GM18868 (cell line): ENCODE measurements around the gene BIRC5.
"Not testable (repeated sequence)": the region's sequence is repeated elsewhere in the genome, so short reads cannot be mapped to it uniquely, and the experiment has no call there.

ENCODE experiments used
- ATAC-seq: cut with Tn5 transposase; IDR thresholded peaks from one replicate; pipeline ENCODE4 v1.9.1; 2021; ENCODE audit warnings: mild to moderate bottlenecking, moderate library complexity; ENCODE audit not compliant: unreplicated experiment

BIRC5 gene

GRCh38 chr17:78224231-78225087 is 10.4 kb downstream of the BIRC5 start:
- no peak for ATAC-seq

DNA sequence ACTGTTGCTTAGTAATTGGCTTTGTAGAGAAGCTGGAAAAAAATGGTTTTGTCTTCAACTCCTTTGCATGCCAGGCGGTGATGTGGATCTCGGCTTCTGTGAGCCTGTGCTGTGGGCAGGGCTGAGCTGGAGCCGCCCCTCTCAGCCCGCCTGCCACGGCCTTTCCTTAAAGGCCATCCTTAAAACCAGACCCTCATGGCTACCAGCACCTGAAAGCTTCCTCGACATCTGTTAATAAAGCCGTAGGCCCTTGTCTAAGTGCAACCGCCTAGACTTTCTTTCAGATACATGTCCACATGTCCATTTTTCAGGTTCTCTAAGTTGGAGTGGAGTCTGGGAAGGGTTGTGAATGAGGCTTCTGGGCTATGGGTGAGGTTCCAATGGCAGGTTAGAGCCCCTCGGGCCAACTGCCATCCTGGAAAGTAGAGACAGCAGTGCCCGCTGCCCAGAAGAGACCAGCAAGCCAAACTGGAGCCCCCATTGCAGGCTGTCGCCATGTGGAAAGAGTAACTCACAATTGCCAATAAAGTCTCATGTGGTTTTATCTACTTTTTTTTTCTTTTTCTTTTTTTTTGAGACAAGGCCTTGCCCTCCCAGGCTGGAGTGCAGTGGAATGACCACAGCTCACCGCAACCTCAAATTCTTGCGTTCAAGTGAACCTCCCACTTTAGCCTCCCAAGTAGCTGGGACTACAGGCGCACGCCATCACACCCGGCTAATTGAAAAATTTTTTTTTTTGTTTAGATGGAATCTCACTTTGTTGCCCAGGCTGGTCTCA is 11.2 kb downstream of the BIRC5 start:
- no peak for ATAC-seq

DNA sequence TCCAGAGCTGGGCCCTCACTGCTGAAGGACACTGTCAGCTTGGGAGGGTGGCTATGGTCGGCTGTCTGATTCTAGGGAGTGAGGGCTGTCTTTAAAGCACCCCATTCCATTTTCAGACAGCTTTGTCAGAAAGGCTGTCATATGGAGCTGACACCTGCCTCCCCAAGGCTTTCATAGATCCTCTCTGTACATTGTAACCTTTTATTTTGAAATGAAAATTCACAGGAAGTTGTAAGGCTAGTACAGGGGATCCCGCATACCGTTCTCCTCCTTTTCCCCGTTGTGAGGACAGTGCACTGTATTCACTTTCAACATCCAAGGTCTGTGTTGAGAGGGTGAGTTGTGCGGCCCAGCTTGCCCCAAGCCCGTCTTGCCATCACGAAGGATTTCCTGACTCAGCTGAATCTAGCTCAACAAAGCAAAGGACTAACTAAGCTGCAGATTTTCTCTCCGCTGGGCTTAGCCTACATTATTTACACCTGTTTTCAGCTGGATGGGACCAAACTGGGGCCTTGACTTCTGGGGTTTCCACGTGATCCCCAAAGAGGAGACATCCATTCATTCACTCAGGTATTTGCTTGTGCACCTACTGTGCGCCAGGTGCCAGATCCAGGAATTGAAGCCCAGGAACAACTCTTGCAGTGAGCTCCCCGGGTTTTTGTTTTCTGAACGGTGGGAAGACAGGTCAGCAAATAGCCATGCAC is 12.2 kb downstream of the BIRC5 start:
- ATAC-seq = no peak

GRCh38 chr17:78226759-78227454 is 12.9 kb downstream of the BIRC5 start:
- no peak for ATAC-seq

DNA sequence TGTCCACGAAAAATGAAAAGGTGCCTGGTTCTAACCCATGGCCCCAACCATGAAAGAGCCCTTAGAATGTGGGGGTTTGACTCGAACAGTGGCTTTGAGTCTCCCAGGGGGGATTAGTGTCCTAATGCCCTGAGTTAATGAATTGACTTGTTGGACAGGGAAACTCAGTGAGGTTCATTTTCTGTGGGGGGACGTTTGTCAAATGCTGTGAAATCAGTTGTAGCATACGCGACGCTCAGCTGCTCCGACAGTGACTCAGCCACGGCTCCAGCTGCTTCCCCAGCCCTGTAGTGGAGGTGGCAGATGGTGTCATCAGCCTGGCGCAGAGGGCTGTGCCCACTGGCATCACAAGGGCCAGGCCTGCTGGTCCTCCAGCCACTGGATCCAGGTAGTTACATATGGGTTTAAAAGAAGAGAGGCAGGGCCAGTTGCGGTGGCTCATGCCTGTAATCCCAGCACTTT is 13.4 kb downstream of the BIRC5 start:
- ATAC-seq = no peak

DNA sequence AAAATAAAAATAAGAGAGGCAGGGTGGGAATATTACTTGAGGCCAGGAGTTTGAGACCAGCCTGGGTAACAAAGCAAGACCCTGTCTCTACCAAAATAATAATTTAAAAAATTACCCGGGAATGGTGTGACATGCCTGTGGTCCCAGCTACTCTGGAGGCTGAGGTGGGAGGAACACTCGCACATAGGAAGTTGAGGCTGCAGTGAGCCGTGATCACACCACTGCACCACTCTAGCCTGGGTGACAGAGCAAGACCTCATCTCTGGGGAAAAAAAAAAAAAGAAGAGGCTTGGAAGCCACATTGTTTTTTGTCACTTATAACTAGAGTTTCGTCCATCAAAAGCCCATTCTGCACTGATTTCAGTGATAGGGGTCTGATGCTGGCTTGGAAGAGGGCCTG is 14.1 kb downstream of the BIRC5 start:
- no peak for ATAC-seq

GRCh38 chr17:78230252-78230962 is 16.4 kb downstream of the BIRC5 start:
- no peak for ATAC-seq

GRCh38 chr17:78230996-78231935 is 17.2 kb downstream of the BIRC5 start, which contains the start of gene TMEM235:
TMEM235 (plus strand) TSS chr17:78231631; CDS start chr17:78232024, 393 bp downstream.
- ATAC-seq = no peak

GRCh38 chr17:78231991-78232858 is 18.2 kb downstream of the BIRC5 start:
- ATAC-seq = no peak

GRCh38 chr17:78232859-78233173 is 18.8 kb downstream of the BIRC5 start:
- ATAC-seq = no peak

GRCh38 chr17:78233678-78234077 is 19.6 kb downstream of the BIRC5 start:
- ATAC-seq = no peak

GRCh38 chr17:78234261-78234865 is 20.3 kb downstream of the BIRC5 start:
- ATAC-seq = no peak

DNA sequence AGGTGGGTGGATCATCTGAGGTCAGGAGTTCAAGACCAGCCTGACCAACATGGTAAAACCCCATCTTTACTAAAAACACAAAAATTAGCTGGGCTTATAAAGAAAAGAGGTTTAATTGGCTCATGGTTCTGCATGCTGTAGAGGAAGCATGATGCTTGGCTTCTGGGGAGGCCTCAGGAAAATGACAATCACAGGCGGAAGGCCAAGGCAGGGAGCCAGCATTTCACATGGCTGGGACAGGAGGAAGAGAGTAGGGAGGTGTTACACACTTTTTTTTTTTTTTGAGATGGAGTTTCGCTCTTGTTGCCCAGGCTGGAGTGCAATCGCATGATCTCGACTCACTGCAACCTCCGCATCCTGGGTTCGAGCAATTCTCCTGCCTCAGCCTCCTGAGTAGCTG is 21.0 kb downstream of the BIRC5 start:
- not testable (repeated sequence) for ATAC-seq

DNA sequence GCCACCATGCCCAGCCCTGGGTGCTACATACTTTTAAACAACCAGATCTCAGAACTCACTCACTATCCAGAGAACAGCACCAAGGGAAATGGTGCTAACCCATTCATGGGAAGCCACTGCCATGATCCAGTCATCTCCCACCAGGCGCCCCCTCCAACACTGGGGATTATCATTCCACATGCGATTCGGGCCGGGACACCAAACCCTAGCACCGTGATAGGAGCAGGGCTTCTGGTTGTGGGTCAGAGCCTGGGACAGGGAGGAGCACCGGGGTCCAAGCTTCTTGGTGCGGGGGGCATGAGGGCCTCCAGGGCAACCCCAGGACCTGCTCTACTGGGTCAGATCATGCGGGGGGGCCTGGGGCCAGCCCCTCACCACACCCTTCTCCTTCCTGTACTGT is 21.8 kb downstream of the BIRC5 start:
- no peak for ATAC-seq

DNA sequence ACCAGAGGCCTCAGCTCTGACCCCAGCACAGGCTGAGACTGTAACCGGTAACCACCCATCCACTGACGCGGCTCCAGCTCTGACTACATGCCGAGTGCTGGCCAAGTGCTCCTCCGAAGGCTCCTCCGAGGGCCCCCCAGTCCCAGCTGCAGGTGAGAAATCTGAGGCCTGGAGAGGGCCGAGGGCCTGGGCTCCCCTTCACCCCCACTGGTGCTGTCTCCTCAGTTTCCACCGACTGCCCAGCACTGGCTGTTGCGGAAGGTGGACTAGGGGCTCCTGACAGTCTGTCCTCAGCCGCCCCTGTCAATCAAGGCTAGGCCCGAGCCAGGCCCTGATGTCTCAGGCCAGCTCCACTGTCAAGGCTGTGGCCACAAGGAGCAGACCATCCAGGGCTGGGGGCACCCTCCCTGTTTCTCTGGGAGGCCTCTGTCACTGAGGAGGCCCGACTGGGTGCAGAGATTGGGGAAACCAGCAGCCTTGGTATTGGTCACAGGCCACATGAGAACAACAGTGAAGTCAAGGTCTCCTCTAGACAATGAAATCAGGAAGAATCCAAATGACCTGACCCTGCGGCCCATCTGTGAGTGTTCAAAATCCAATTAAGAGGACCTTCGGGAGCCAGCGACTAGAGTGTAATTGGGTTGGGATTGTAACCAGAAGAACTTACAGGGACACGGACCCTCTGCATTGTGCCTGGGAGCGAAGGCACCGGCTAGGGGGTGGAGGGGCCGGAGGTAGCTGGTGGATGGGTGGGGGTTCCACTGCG is 22.5 kb downstream of the BIRC5 start:
- no peak for ATAC-seq

- ATAC-seq = no peak
Observed at GRCh38 chr17:78237401-78238012, 23.5 kb downstream of the BIRC5 start.
